Liver (tissue), 9 donors: ENCODE data around the gene PSMG1. TPM values are rescaled to one million over a fixed set of nuclear protein-coding genes. Genes with fewer than 3 reads are reported as not detected.

Experiments
- DNase-seq: peaks from one replicate; pipeline ENCODE4 v3.0.0-alpha.2; 2017; ENCODE audit warnings: low spot score
- H3K27ac ChIP-seq, 2 donors: one replicate each; pipeline ENCODE4 v1.7.0; 2013; ENCODE audit warnings: inconsistent platforms in 2 of 2, low read length in 2 of 2, control low read depth in 1 of 2, low read depth in 1 of 2, mild to moderate bottlenecking in 1 of 2
- H3K27me3 ChIP-seq, 4 donors: one replicate each; pipeline versions ENCODE4 v1.6.1 to v1.7.0; 2013; ENCODE audit warnings: low read length in 3 of 4, inconsistent platforms in 1 of 4, mild to moderate bottlenecking in 1 of 4, moderate library complexity in 1 of 4; ENCODE audit not compliant: control insufficient read depth in 4 of 4, insufficient read depth in 4 of 4
- H3K36me3 ChIP-seq, 4 donors: one replicate each; pipeline versions ENCODE4 v1.6.1 to v1.7.0; 2013; ENCODE audit warnings: low read length in 3 of 4, mild to moderate bottlenecking in 3 of 4, low read depth in 1 of 4, moderate library complexity in 1 of 4; ENCODE audit not compliant: control insufficient read depth in 4 of 4, insufficient read depth in 3 of 4
- H3K4me1 ChIP-seq, 4 donors: one replicate each; pipeline versions ENCODE4 v1.6.1 to v1.7.0; 2013; ENCODE audit warnings: low read length in 3 of 4, mild to moderate bottlenecking in 3 of 4, moderate library complexity in 1 of 4; ENCODE audit not compliant: control insufficient read depth in 4 of 4, insufficient read depth in 4 of 4
- H3K4me3 ChIP-seq, 3 donors: one replicate each; pipeline versions ENCODE4 v1.6.1 to v1.7.0; 2013; ENCODE audit warnings: low read length in 3 of 3, control low read depth in 1 of 3, low read depth in 1 of 3, mild to moderate bottlenecking in 1 of 3
- H3K9ac ChIP-seq, 2 donors: one replicate each; pipeline ENCODE4 v1.7.0; 2013; ENCODE audit warnings: low read length in 2 of 2, mild to moderate bottlenecking in 2 of 2, moderate library complexity in 2 of 2, control low read depth in 1 of 2, low read depth in 1 of 2
- H3K9me3 ChIP-seq, 4 donors: one replicate each; pipeline versions ENCODE4 v1.6.1 to v1.7.0; 2013; ENCODE audit warnings: low read length in 3 of 4; ENCODE audit not compliant: control insufficient read depth in 4 of 4
- EGR1 ChIP-seq, 2 donors: IDR thresholded peaks; 2 replicates each; pipeline ENCODE4 v1.6.1; 2016 to 2018; ENCODE audit warnings: antibody characterized with exemption in 2 of 2, low read depth in 2 of 2
- FOXA1 ChIP-seq: IDR thresholded peaks from 2 replicates; pipeline ENCODE4 v1.6.1; 2016; ENCODE audit warnings: antibody characterized with exemption
- FOXA2 ChIP-seq: IDR thresholded peaks from 2 replicates; pipeline ENCODE4 v1.6.1; 2016; ENCODE audit warnings: antibody characterized with exemption
- GABPA ChIP-seq, 2 donors: IDR thresholded peaks in 1 of 2; conservative IDR thresholded peaks in 1 of 2; 2 replicates each; pipeline ENCODE4 v1.6.1; 2016; ENCODE audit warnings: antibody characterized with exemption in 2 of 2, mild to moderate bottlenecking in 1 of 2, moderate library complexity in 1 of 2
- HNF4A ChIP-seq, 2 donors: conservative IDR thresholded peaks; 2 replicates each; pipeline ENCODE4 v1.6.1; 2016; ENCODE audit warnings: antibody characterized with exemption in 2 of 2, mild to moderate bottlenecking in 2 of 2
- HNF4G ChIP-seq: IDR thresholded peaks from 2 replicates; pipeline ENCODE4 v1.6.1; 2016; ENCODE audit warnings: antibody characterized with exemption
- JUND ChIP-seq, 2 donors: IDR thresholded peaks; 2 replicates each; pipeline ENCODE4 v1.6.1; 2016; ENCODE audit warnings: antibody characterized with exemption in 2 of 2
- NR2F2 ChIP-seq: IDR thresholded peaks from 2 replicates; pipeline ENCODE4 v1.6.1; 2016; ENCODE audit warnings: antibody characterized with exemption
- RAD21 ChIP-seq, 2 donors: IDR thresholded peaks; 2 replicates each; pipeline ENCODE4 v1.6.1; 2016; ENCODE audit warnings: antibody characterized with exemption in 2 of 2, mild to moderate bottlenecking in 2 of 2
- RXRA ChIP-seq, 2 donors: IDR thresholded peaks; 2 replicates each; pipeline ENCODE4 v1.6.1; 2017 to 2018; ENCODE audit warnings: antibody characterized with exemption in 2 of 2, mild to moderate bottlenecking in 1 of 2
- SP1 ChIP-seq: IDR thresholded peaks from 2 replicates; pipeline ENCODE4 v1.6.1; 2018; ENCODE audit warnings: antibody characterized with exemption, mild to moderate bottlenecking
- TAF1 ChIP-seq: conservative IDR thresholded peaks from 2 replicates; pipeline ENCODE4 v1.6.1; 2016; ENCODE audit warnings: antibody characterized with exemption, mild to moderate bottlenecking
- YY1 ChIP-seq: IDR thresholded peaks from 2 replicates; pipeline ENCODE4 v1.6.1; 2016; ENCODE audit warnings: antibody characterized with exemption, mild to moderate bottlenecking
- WGBS: extraction: QIAGEN DNeasy Blood & Tissue Kit; methylation state at CpG from one replicate; pipeline ENCODE4 v1.1.7; 2013; 5-methylcytosine and 5-hydroxymethylcytosine counted together
- polyA plus RNA-seq, 2 donors: library from polyadenylated mRNA; stranded (reverse) in 1 of 2; unstranded in 1 of 2; fragments of 200-250 nt in 1 of 2; fragments of >200 nt in 1 of 2; fragmentation: Nextera tagmentation in 1 of 2; extraction: Ambion mirVana in 1 of 2; gene quantifications; one replicate each; pipeline versions ENCODE4 v1.2.1 to v1.2.3, GENCODE V29; 2013 to 2015
- total RNA-seq, 2 donors: library from RNA; depleted of rRNA; stranded (reverse); fragments of >200 nt; gene quantifications; one replicate each; pipeline ENCODE4 v1.2.3, GENCODE V29; 2014
- TF ChIP-seq, protein P1 (sequence below): IDR thresholded peaks from 2 replicates; pipeline ENCODE4 v1.6.1; 2016; ENCODE audit warnings: antibody characterized with exemption
- TF ChIP-seq, protein P2 (sequence below): IDR thresholded peaks from 2 replicates; pipeline ENCODE4 v1.6.1; 2016; ENCODE audit warnings: antibody characterized with exemption
- TF ChIP-seq, protein P3 (sequence below): fragments of 150-350 bp; IDR thresholded peaks from 2 replicates; pipeline ENCODE4 v1.5.1; 2017; ENCODE audit warnings: improper control_type of control experiment, low read depth, low read length; ENCODE audit not compliant: missing input control
- TF ChIP-seq, protein P4 (sequence below): IDR thresholded peaks from 2 replicates; pipeline ENCODE4 v1.6.1; 2016; ENCODE audit warnings: antibody characterized with exemption
- TF ChIP-seq, protein P5 (sequence below): IDR thresholded peaks from 2 replicates; pipeline ENCODE4 v1.6.1; 2016; ENCODE audit warnings: antibody characterized with exemption, mild to moderate bottlenecking
- donor health status: healthy.
- donor health status: healthy.
- donor health status: healthy.
- donor health status: healthy.
- donor health status: healthy.

The PSMG1 gene, protein sequence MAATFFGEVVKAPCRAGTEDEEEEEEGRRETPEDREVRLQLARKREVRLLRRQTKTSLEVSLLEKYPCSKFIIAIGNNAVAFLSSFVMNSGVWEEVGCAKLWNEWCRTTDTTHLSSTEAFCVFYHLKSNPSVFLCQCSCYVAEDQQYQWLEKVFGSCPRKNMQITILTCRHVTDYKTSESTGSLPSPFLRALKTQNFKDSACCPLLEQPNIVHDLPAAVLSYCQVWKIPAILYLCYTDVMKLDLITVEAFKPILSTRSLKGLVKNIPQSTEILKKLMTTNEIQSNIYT
- total RNA-seq (10 to 100 TPM; 23.9 to 31.5 TPM), polyA plus RNA-seq (10 to 100 TPM; 29.8 to 32.3 TPM)

DNA sequence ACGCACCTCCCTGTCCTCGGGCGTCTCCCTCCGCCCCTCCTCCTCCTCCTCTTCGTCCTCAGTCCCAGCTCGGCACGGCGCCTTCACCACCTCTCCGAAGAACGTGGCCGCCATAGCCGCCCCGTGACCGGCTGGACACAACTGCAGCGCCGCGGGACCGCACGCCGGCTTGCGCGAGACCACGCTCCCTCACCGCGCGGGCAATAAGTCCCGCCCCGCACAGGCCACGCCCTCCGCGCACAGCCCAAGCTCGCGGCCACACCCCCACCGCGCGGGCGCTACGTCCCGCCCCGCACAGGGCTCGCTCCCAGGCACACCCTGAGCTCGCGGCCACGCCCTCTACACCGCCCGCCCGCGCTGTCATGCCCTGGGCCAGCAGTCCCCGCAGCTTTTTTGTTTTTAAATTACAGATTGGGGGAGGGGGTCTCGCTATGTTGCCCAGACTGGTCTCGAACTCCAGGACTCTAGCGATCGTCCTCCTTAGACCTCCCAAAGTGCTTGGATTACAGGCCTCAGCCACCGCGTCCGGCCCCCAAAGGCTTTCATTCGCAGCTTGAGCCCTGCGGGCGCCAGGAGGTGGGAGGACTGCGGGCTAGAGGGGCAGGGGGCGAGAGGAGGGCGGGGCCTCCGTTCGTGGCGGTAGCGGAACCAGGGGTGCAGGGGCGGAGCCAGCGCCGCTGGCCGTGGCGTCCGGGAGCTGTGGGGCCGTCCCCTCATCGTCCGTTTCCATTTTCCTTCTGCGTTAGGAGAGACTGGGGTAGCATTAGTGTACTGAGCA, at the start of gene PSMG1:
TSS of gene PSMG1 (minus strand) at position 180 of the 778 bp plus-strand sequence. CDS start at position 114, 66 bp downstream.
- peak within 1 kb of the TSS; percentile 80 to 95 (median 82) for H3K4me3 ChIP-seq
- H3K36me3 ChIP-seq, result peaks cover 0 to 5% (median 0%) of the 10 kb centered on the region in 4 donors
- peak; percentile 97 for DNase-seq
- peaks cover 1 to 20% (median 15%) of the 10 kb centered on the region in 4 donors for H3K4me1 ChIP-seq
- no peaks in the 10 kb centered on the region for H3K27me3 ChIP-seq
- under 1% methylated on average over 76 of the region's 76 CpGs for WGBS
- peak within 1 kb of the TSS; percentile 82 to 84 for H3K9ac ChIP-seq
- TF ChIP-seq, protein P1, sequence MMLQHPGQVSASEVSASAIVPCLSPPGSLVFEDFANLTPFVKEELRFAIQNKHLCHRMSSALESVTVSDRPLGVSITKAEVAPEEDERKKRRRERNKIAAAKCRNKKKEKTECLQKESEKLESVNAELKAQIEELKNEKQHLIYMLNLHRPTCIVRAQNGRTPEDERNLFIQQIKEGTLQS, result no peak
- TF ChIP-seq HNF4G (no peak), SP1 (peak; percentile 55), EGR1 (IDR thresholded peaks at IDR 0.05; ENCODE audit: low read depth in 2 of 2) (peak in 1 of 2 donors; percentile 37), JUND (IDR thresholded peaks at IDR 0.05) (peak in 1 of 2 donors; percentile 18), NR2F2 (no peak), GABPA (IDR thresholded peaks at IDR 0.05 in 1 of 2, conservative IDR thresholded peaks at IDR 0.05 in 1 of 2) (peak in 1 of 2 donors; percentile 52), FOXA2 (no peak), FOXA1 (peak; percentile 14), YY1 (peak; percentile 41), RXRA (IDR thresholded peaks at IDR 0.05) (peak in 1 of 2 donors; percentile 13), RAD21 (IDR thresholded peaks at IDR 0.05) (no peak), TAF1 (peak; percentile 70), HNF4A (conservative IDR thresholded peaks at IDR 0.05) (no peak)
- TF ChIP-seq, protein P2, sequence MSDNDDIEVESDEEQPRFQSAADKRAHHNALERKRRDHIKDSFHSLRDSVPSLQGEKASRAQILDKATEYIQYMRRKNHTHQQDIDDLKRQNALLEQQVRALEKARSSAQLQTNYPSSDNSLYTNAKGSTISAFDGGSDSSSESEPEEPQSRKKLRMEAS, result no peak
- TF ChIP-seq, protein P3, sequence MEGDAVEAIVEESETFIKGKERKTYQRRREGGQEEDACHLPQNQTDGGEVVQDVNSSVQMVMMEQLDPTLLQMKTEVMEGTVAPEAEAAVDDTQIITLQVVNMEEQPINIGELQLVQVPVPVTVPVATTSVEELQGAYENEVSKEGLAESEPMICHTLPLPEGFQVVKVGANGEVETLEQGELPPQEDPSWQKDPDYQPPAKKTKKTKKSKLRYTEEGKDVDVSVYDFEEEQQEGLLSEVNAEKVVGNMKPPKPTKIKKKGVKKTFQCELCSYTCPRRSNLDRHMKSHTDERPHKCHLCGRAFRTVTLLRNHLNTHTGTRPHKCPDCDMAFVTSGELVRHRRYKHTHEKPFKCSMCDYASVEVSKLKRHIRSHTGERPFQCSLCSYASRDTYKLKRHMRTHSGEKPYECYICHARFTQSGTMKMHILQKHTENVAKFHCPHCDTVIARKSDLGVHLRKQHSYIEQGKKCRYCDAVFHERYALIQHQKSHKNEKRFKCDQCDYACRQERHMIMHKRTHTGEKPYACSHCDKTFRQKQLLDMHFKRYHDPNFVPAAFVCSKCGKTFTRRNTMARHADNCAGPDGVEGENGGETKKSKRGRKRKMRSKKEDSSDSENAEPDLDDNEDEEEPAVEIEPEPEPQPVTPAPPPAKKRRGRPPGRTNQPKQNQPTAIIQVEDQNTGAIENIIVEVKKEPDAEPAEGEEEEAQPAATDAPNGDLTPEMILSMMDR, result no peak
- TF ChIP-seq, protein P4, sequence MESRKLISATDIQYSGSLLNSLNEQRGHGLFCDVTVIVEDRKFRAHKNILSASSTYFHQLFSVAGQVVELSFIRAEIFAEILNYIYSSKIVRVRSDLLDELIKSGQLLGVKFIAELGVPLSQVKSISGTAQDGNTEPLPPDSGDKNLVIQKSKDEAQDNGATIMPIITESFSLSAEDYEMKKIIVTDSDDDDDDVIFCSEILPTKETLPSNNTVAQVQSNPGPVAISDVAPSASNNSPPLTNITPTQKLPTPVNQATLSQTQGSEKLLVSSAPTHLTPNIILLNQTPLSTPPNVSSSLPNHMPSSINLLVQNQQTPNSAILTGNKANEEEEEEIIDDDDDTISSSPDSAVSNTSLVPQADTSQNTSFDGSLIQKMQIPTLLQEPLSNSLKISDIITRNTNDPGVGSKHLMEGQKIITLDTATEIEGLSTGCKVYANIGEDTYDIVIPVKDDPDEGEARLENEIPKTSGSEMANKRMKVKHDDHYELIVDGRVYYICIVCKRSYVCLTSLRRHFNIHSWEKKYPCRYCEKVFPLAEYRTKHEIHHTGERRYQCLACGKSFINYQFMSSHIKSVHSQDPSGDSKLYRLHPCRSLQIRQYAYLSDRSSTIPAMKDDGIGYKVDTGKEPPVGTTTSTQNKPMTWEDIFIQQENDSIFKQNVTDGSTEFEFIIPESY, result peak; percentile 19
- TF ChIP-seq, protein P5, sequence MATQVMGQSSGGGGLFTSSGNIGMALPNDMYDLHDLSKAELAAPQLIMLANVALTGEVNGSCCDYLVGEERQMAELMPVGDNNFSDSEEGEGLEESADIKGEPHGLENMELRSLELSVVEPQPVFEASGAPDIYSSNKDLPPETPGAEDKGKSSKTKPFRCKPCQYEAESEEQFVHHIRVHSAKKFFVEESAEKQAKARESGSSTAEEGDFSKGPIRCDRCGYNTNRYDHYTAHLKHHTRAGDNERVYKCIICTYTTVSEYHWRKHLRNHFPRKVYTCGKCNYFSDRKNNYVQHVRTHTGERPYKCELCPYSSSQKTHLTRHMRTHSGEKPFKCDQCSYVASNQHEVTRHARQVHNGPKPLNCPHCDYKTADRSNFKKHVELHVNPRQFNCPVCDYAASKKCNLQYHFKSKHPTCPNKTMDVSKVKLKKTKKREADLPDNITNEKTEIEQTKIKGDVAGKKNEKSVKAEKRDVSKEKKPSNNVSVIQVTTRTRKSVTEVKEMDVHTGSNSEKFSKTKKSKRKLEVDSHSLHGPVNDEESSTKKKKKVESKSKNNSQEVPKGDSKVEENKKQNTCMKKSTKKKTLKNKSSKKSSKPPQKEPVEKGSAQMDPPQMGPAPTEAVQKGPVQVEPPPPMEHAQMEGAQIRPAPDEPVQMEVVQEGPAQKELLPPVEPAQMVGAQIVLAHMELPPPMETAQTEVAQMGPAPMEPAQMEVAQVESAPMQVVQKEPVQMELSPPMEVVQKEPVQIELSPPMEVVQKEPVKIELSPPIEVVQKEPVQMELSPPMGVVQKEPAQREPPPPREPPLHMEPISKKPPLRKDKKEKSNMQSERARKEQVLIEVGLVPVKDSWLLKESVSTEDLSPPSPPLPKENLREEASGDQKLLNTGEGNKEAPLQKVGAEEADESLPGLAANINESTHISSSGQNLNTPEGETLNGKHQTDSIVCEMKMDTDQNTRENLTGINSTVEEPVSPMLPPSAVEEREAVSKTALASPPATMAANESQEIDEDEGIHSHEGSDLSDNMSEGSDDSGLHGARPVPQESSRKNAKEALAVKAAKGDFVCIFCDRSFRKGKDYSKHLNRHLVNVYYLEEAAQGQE, result peak; percentile 52
- peak within 1 kb of the TSS; percentile 92 to 96 for H3K27ac ChIP-seq
- H3K9me3 ChIP-seq, result no peaks in the 10 kb centered on the region
